NB4 (cell line): ENCODE results near the gene BPIFB2.

ENCODE experiments used
- DNase-seq: peaks from one replicate; pipeline ENCODE4 v3.0.0; 2010; ENCODE audit warnings: low read depth
- H3K4me3 ChIP-seq: one replicate; pipeline ENCODE4 v1.5.1; 2011; ENCODE audit warnings: mild to moderate bottlenecking, low read depth, low read length, moderate library complexity
- MYC ChIP-seq: IDR thresholded peaks from 2 replicates; pipeline ENCODE4 v1.6.1; 2011; ENCODE audit warnings: low read depth, low read length
- POLR2A ChIP-seq: IDR thresholded peaks from 2 replicates; pipeline ENCODE4 v1.6.1; 2011; ENCODE audit warnings: mild to moderate bottlenecking; ENCODE audit not compliant: insufficient read length; ENCODE audit errors: extremely low read depth
- TF ChIP-seq, protein P1 (sequence below): IDR thresholded peaks from 2 replicates; pipeline ENCODE4 v1.6.1; 2011; ENCODE audit warnings: low read depth, low read length
- TF ChIP-seq, protein P2 (sequence below): IDR thresholded peaks from one replicate; pipeline ENCODE4 v1.5.1; 2012; ENCODE audit warnings: low read depth, low read length

BPIFB2 gene

DNA sequence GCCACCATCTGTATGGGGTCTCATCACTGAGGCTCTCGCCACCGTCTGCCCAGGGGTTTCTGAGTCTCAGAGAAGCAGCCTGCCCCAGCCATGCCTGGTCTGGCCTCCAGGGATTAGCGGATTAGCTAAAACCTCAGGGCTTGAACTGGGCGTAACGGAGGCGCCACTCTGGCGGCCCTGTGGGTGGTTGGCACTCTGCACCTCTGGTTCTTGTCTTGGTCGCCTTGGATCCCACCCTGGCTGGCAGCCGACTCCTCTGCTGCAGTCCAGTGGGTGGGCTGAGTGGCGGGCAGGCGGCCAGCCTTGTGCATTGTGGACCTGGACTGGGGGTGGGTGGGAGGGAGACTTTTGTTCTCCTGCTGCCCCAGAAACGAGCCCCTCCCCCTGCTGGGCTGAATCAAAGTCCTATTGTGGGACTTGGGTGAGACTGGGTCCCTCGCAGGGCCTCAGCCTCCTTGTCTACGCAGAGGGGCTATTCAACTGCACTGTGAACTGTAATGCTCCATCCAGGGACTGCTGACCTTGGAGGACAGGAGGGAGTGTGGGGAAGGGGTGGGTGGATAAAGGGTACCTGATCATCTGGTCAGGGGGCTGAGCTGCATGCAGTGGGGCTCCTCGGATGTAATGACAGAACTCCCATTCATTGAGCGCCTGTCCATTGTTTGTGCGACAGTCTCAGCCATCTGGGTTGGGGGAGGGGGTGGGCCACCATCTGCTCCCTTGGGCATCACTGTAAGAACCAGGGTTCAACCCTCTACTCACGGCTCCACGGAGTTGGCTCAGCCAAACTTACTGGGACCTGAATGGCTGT, 27.2 kb upstream of the BPIFB2 start:
- no peak overlapping the region for H3K4me3 ChIP-seq
- TF ChIP-seq, protein P1, sequence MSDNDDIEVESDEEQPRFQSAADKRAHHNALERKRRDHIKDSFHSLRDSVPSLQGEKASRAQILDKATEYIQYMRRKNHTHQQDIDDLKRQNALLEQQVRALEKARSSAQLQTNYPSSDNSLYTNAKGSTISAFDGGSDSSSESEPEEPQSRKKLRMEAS = no peak
- TF ChIP-seq POLR2A (no peak), MYC (no peak)
- TF ChIP-seq, protein P2, sequence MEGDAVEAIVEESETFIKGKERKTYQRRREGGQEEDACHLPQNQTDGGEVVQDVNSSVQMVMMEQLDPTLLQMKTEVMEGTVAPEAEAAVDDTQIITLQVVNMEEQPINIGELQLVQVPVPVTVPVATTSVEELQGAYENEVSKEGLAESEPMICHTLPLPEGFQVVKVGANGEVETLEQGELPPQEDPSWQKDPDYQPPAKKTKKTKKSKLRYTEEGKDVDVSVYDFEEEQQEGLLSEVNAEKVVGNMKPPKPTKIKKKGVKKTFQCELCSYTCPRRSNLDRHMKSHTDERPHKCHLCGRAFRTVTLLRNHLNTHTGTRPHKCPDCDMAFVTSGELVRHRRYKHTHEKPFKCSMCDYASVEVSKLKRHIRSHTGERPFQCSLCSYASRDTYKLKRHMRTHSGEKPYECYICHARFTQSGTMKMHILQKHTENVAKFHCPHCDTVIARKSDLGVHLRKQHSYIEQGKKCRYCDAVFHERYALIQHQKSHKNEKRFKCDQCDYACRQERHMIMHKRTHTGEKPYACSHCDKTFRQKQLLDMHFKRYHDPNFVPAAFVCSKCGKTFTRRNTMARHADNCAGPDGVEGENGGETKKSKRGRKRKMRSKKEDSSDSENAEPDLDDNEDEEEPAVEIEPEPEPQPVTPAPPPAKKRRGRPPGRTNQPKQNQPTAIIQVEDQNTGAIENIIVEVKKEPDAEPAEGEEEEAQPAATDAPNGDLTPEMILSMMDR = no peak
- no peak for DNase-seq

DNA sequence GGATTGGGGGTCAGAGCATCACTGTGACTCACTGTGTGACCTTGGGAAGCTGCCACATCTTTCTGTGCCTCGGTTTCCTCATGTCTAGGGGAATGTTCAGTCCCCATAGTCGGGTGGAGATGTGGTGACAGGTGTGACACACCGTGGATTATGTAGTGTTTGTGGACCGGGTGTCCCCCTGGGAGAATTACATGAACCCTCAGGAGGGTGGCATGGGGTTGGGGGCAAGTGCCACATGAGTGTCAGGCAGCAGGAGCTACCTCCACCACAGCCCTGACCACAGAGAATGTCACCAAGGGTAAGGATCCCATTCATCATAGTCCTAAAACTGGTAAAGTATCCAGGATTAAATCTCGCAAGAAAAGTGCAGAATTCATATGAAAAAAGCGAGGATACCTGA, 26.5 kb upstream of the BPIFB2 start:
- H3K4me3 ChIP-seq = no peak overlapping the region
- no peak for DNase-seq
- no peak for TF ChIP-seq MYC
- TF ChIP-seq POLR2A = no peak

DNA sequence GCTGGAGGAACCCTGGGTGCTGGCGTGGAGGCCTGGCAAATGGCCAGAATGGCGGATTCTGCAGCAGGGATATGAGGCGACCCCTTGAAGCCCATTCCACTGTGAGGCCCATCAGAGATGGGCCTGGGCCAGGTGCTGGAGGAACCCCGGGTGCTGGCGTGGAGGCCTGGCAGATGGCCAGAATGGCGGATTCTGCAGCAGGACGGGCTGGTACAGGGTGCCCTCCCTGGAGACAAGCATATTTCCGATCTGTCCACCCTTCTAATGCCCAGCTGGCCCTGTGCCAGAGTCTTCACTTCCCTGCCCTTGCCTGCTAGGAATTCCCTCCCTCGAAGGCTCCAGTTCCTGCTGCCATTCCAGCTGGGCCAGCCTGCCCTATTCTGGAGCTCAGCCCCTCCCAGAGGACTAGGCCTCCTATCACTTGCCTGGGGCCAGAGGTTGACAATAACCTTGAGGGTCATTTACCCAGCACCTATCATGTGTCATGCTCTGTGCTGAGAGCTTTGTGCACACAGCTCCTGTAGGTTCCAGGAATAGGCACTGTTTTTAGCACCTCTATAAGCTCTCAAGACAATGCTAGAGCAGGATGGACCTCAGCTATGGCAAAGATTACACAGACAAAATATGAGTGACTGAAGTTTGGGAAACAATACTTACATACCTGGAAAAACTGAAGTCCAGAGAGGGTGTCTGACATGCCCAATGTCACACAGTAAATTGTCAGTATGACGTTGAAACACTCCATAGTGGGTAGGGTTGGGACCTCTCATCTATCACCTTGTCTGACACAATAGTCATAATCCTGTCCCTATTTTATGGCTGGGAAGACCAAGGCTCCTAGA, 24.7 kb upstream of the BPIFB2 start:
- H3K4me3 ChIP-seq = no peak overlapping the region
- no peak for DNase-seq
- TF ChIP-seq, protein P2 = no peak
- no peak for TF ChIP-seq POLR2A
- TF ChIP-seq, protein P1 = no peak

DNA sequence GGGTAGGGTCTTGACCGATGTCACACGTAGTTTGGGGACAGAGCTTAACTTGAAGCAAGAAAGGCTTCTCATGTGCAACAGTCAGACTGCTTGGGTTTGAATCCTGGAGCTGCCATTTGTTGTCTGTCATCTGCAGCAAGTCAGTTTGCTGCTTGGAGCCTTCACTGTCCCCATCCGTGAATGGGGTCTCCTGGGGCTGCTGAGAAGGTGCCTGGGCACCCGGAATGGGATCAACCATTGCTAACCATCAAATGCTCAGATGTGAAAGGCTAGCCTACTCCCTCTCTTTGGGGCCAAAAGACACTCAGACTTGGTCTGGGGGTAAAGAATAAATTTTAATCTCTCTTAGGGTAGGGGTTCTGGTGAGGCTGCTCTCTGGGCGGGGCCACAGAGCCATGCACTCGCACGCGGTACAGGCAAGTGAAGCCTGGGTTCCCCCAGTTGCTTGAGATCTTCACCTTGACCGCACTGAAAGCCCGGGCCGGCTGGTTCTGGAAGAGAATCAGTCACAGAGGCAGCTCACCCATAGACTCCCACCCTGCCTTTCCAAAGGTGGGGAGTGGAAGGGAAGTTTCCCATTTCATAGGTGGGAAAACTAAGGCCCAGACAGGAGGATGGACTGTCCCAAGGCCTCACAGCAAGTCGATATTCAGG, 23.9 kb upstream of the BPIFB2 start:
- no peak overlapping the region for H3K4me3 ChIP-seq
- no peak for DNase-seq
- TF ChIP-seq, protein P2 = no peak
- TF ChIP-seq, protein P1 = no peak
- TF ChIP-seq POLR2A (no peak), MYC (no peak)

DNA sequence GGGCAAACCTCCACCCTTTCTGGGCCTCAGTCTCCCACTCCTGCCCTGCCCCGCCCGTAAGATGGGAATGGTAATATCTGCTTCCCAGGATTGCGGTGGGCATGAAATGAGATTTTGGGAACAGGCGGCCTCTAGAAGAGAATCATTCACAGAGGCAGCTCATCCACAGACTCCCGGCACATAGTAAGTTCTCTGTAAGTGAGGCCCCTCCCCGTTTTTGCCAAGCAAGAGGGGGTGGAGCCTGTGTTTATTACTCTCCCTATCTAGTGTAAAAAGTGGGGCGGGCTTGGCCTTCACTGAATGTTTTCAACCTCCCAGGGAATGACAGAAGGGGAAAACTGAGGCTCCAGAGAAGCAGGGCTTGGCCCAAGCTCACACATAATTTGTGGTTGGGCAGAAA, 23.3 kb upstream of the BPIFB2 start:
- TF ChIP-seq, protein P2 = no peak
- TF ChIP-seq, protein P1 = no peak
- TF ChIP-seq POLR2A (no peak), MYC (no peak)
- no peak overlapping the region for H3K4me3 ChIP-seq
- DNase-seq = peak; percentile 31
